Adrenal gland (tissue), 12 donors: ENCODE measurements around the gene TOMM40. TPM values are rescaled to one million over a fixed set of nuclear protein-coding genes. Genes with fewer than 3 reads are reported as not detected.
A peak's percentile ranks its signal among the peaks of the same experiment; 100 is the strongest.

Experiments
- DNase-seq, 7 donors: peaks; one replicate each; pipeline ENCODE4 v3.0.0-alpha.2; 2019 to 2020
- H3K27ac ChIP-seq, 5 donors: fragments of 200-600 bp; sonication (generic) in 4 of 5; 1 replicate in 3 of 5; 2 replicates in 2 of 5; pipeline versions ENCODE4 v1.5.1 to v1.8.0; 2016 to 2020; ENCODE audit warnings: mild to moderate bottlenecking in 1 of 5
- H3K27me3 ChIP-seq: fragments of 200-600 bp; 2 replicates; pipeline ENCODE4 v1.8.0; 2021
- H3K36me3 ChIP-seq, 2 donors: fragments of 200-600 bp; replicated peaks in 1 of 2; 1 replicate in 1 of 2; 2 replicates in 1 of 2; pipeline versions ENCODE4 v1.5.1 to v1.8.0; 2018 to 2022
- H3K4me1 ChIP-seq, 2 donors: fragments of 200-600 bp; replicated peaks in 1 of 2; 1 replicate in 1 of 2; 2 replicates in 1 of 2; pipeline versions ENCODE4 v1.5.1 to v1.8.0; 2018 to 2021
- H3K4me3 ChIP-seq, 4 donors: fragments of 200-600 bp; sonication (generic) in 3 of 4; one replicate each; pipeline ENCODE4 v1.5.1; 2016 to 2018
- H3K9me3 ChIP-seq, 3 donors: fragments of 200-600 bp; sonication (generic) in 1 of 3; replicated peaks in 1 of 3; 1 replicate in 2 of 3; 2 replicates in 1 of 3; pipeline versions ENCODE4 v1.5.1 to v1.8.0; 2016 to 2021
- CTCF ChIP-seq, 6 experiments: fragments of 450-650 bp in 4 of 6; fragments of 200-600 bp in 2 of 6; sonication (generic) in 1 of 6; IDR thresholded peaks; 1 replicate in 5 of 6; 2 replicates in 1 of 6; pipeline versions ENCODE4 v1.5.1 to v1.8.0; 2016 to 2021; ENCODE audit warnings: antibody characterized with exemption in 6 of 6, mild to moderate bottlenecking in 2 of 6, moderate library complexity in 1 of 6
- POLR2A ChIP-seq, 2 donors: fragments of 450-650 bp; IDR thresholded peaks; one replicate each; pipeline ENCODE4 v1.6.1; 2017; ENCODE audit warnings: antibody characterized with exemption in 2 of 2, mild to moderate bottlenecking in 2 of 2, moderate library complexity in 1 of 2
- WGBS, 4 donors: extraction: QIAGEN DNeasy Blood & Tissue Kit in 2 of 4; methylation state at CpG; one replicate each; pipeline versions ENCODE4 v1.1.5 to v1.1.7; 2013 to 2017; 5-methylcytosine and 5-hydroxymethylcytosine counted together
- intact Hi-C, 2 donors: fragments of 100-400 bp; cut with DNase I; formaldehyde crosslinking; loops; one replicate each; pipeline versions ENCODE4 v1.14.1 to v1.15.0; 2022 to 2023
- polyA plus RNA-seq, 3 donors: library from polyadenylated mRNA; stranded (reverse); fragments of 200-250 nt in 2 of 3; fragments of 350-450 nt in 1 of 3; fragmentation: Illumina TruSeq in 1 of 3; extraction: RNeasy Lipid Tissue Mini Kit (QIAGEN cat#74804) in 1 of 3; gene quantifications; one replicate each; pipeline ENCODE4 v1.2.3, GENCODE V29; 2013 to 2014
- total RNA-seq, 9 donors: library from RNA; depleted of rRNA in 4 of 9; stranded (reverse); fragments of >200 nt in 4 of 9; fragments of 120-200 nt in 1 of 9; fragmentation: NEBNext Ultra II Directional in 1 of 9; extraction: Animal tissue kit (Norgen Biotek cat#: 25700) in 1 of 9; gene quantifications; one replicate each; pipeline versions ENCODE4 v1.1.0 to v1.2.4, GENCODE V29; 2013 to 2023
- donor health status: healthy with polysubstance abuse.
- donor health status: Bipolar disorder and iron deficiency.
- donor health status: DM: yes; HTN: yes; CAD: no.
- donor health status: DM: no; HTN: no; CAD: no.
- donor health status: DM: no; HTN: no; CAD: no.
- donor health status: DM: yes; HTN: yes; CAD: no.

TOMM40 gene
- total and polyA plus RNA-seq, 12 donors: 53.1 to 248 (median 68.8) TPM

GRCh38 chr19:44845612-44846454 is 45.2 kb upstream of the TOMM40 start, which contains the start of gene NECTIN2:
Gene NECTIN2 (plus strand): TSS chr19:44846297. CDS start chr19:44846526, 229 bp downstream.
- Histone ChIP-seq H3K4me1 (peaks cover 36 to 45% of the 10 kb centered on the region in 2 donors), H3K4me3 (peak within 1 kb of the TSS; percentile 33 to 97 (median 84)), H3K9me3 (no peaks in the 10 kb centered on the region), H3K36me3 (no peaks in the 10 kb centered on the region), H3K27ac (peak within 1 kb of the TSS; percentile 49 to 99 (median 98)), H3K27me3 (no peaks in the 10 kb centered on the region)
- DNase-seq: peak; percentile 100
- intact Hi-C loops: loop anchor here in 1 of 2 donors (2.0 kb wide), 1 partner anchor 47 kb away; no protein-coding TSS in a partner anchor
- WGBS, 4 donors: 0 to 2% (median 0%) methylated on average over 39 to 67 of the region's 67 CpGs
- TF ChIP-seq POLR2A (IDR thresholded peaks at IDR 0.05): peak; percentile 94 to 95
- TF ChIP-seq CTCF (IDR thresholded peaks at IDR 0.05): peak; percentile 58 to 93 (median 82)

GRCh38 chr19:44846455-44847143 is 44.5 kb upstream of the TOMM40 start:
- no peaks in the 10 kb centered on the region for H3K9me3 ChIP-seq
- no peak for TF ChIP-seq CTCF (IDR thresholded peaks at IDR 0.05)
- TF ChIP-seq POLR2A (IDR thresholded peaks at IDR 0.05): no peak
- peak overlapping the region; percentile 33 to 97 (median 84) for H3K4me3 ChIP-seq
- no peaks in the 10 kb centered on the region for H3K36me3 ChIP-seq
- peak; percentile 39 to 81 (median 63) for DNase-seq
- intact Hi-C loops: no loop called here
- 0 to 1% (median 1%) methylated on average over 16 to 49 of the region's 51 CpGs for WGBS, 4 donors
- peak overlapping the region; percentile 49 to 99 (median 98) for H3K27ac ChIP-seq
- no peaks in the 10 kb centered on the region for H3K27me3 ChIP-seq
- H3K4me1 ChIP-seq: peaks cover 38 to 46% of the 10 kb centered on the region in 2 donors

GRCh38 chr19:44847144-44848035 is 43.7 kb upstream of the TOMM40 start:
- Histone ChIP-seq H3K4me1 (peaks cover 38 to 46% of the 10 kb centered on the region in 2 donors), H3K9me3 (no peaks in the 10 kb centered on the region), H3K27me3 (no peaks in the 10 kb centered on the region), H3K27ac (peak overlapping the region; percentile 78 to 99 (median 98)), H3K36me3 (no peaks in the 10 kb centered on the region), H3K4me3 (peak overlapping the region; percentile 33 to 97 (median 84))
- TF ChIP-seq POLR2A (IDR thresholded peaks at IDR 0.05): peak; percentile 73 to 82
- TF ChIP-seq CTCF (IDR thresholded peaks at IDR 0.05): no peak
- 0 to 2% (median 1%) methylated on average over 7 to 47 of the region's 47 CpGs for WGBS, 4 donors
- intact Hi-C loops: no loop called here
- DNase-seq: peak; percentile 80 to 92 (median 87)
